Measurements from ENCODE around the gene SHOX.

The SHOX gene

GRCh38 chrX:675279-675954 is 44.8 kb downstream of the SHOX start:
- DNase-seq: no peak

- DNase-seq: no peak
Observed at GRCh38 chrX:675955-676295, 45.3 kb downstream of the SHOX start.

GRCh38 chrX:677376-677775 is 46.8 kb downstream of the SHOX start:
- no peak for DNase-seq

- DNase-seq: no peak
Observed at GRCh38 chrX:679291-679979, 48.8 kb downstream of the SHOX start.

GRCh38 chrX:680062-680461 is 49.5 kb downstream of the SHOX start:
- no peak for DNase-seq

- no peak for DNase-seq
Observed at GRCh38 chrX:681989-682388, 51.4 kb downstream of the SHOX start.

GRCh38 chrX:682892-683291 is 52.3 kb downstream of the SHOX start:
- DNase-seq: no peak

- no peak for DNase-seq
Observed at GRCh38 chrX:683576-683975, 53.0 kb downstream of the SHOX start.

- no peak for DNase-seq
Observed at GRCh38 chrX:685120-686032, 54.8 kb downstream of the SHOX start.

GRCh38 chrX:689983-690382 is 59.4 kb downstream of the SHOX start:
- no peak for DNase-seq

- no peak for DNase-seq
Observed at GRCh38 chrX:694800-695199, 64.2 kb downstream of the SHOX start.

GRCh38 chrX:698206-698605 is 67.6 kb downstream of the SHOX start:
- no peak for DNase-seq

- no peak for DNase-seq
Observed at GRCh38 chrX:700936-701335, 70.3 kb downstream of the SHOX start.

- no peak for DNase-seq
Observed at GRCh38 chrX:701673-702072, 71.1 kb downstream of the SHOX start.

- no peak for DNase-seq
Observed at GRCh38 chrX:703466-703865, 72.9 kb downstream of the SHOX start.

GRCh38 chrX:703866-704265 is 73.3 kb downstream of the SHOX start:
- DNase-seq: no peak
